HepG2 (cell line): ENCODE data around the gene U2AF2. TPM values are rescaled to one million over a fixed set of nuclear protein-coding genes. Genes with fewer than 3 reads are reported as not detected.
A peak's percentile ranks its signal among the peaks of the same experiment; 100 is the strongest.

Experiments
- FOXA3 ChIP-seq: IDR thresholded peaks from 2 replicates; pipeline ENCODE4 v1.6.1; 2016; ENCODE audit warnings: missing genetic modification reagents, missing compliant biosample characterization
- FOXC1 ChIP-seq: sonication (generic); formaldehyde crosslinking; IDR thresholded peaks from 2 replicates; pipeline ENCODE4 v1.8.0; 2022; ENCODE audit warnings: mild to moderate bottlenecking, missing genetic modification reagents, borderline replicate concordance
- GZF1 ChIP-seq: sonication (generic); formaldehyde crosslinking; IDR thresholded peaks from 2 replicates; pipeline ENCODE4 v1.5.1; 2020; ENCODE audit warnings: mild to moderate bottlenecking, missing genetic modification reagents
- HCFC1 ChIP-seq: fragments of 150-350 bp; IDR thresholded peaks from 2 replicates; pipeline ENCODE4 v1.6.1; 2014; ENCODE audit warnings: low read depth, low read length
- HNRNPLL ChIP-seq: fragments of 200-400 bp; formaldehyde crosslinking; IDR thresholded peaks from 2 replicates; pipeline ENCODE4 v1.6.1; 2017; ENCODE audit warnings: mild to moderate bottlenecking, low read depth, low read length; ENCODE audit not compliant: poor library complexity, severe bottlenecking
- JDP2 ChIP-seq: sonication (generic); formaldehyde crosslinking; IDR thresholded peaks from 2 replicates; pipeline ENCODE4 v1.8.1; 2022; ENCODE audit warnings: missing genetic modification reagents, borderline replicate concordance
- MEF2D ChIP-seq: sonication (generic); formaldehyde crosslinking; IDR thresholded peaks from 2 replicates; pipeline ENCODE4 v1.5.1; 2020; ENCODE audit warnings: mild to moderate bottlenecking, missing genetic modification reagents
- SNRNP70 ChIP-seq: fragments of 200-400 bp; formaldehyde crosslinking; IDR thresholded peaks from 2 replicates; pipeline ENCODE4 v1.6.1; 2017; ENCODE audit warnings: mild to moderate bottlenecking, low read depth, low read length, moderate library complexity
- YEATS2 ChIP-seq: sonication (generic); formaldehyde crosslinking; IDR thresholded peaks from 2 replicates; pipeline ENCODE4 v1.4.0; 2020; ENCODE audit warnings: missing genetic modification reagents, borderline replicate concordance
- ZNF468 ChIP-seq: sonication (generic); formaldehyde crosslinking; IDR thresholded peaks from 2 replicates; pipeline ENCODE4 v1.8.0; 2022; ENCODE audit warnings: mild to moderate bottlenecking, moderate library complexity, missing genetic modification reagents
- ZNF777 ChIP-seq: sonication (generic); formaldehyde crosslinking; IDR thresholded peaks from 2 replicates; pipeline ENCODE4 v1.4.0; 2020; ENCODE audit warnings: missing genetic modification reagents
- polyA plus RNA-seq, 8 experiments: library from polyadenylated mRNA; depleted of rRNA in 3 of 8; stranded (reverse) in 7 of 8; unstranded in 1 of 8; fragments of >200 nt; fragmentation: Illumina TruSeq in 4 of 8; extraction: Trizol in 4 of 8; gene quantifications; 2 replicates each; pipeline versions ENCODE4 v1.2.1 to v1.2.3, GENCODE V29; 2011 to 2016; ENCODE audit warnings: low read depth in 4 of 8, missing spikeins in 1 of 8, mixed read lengths in 1 of 8; ENCODE audit not compliant: insufficient read depth in 1 of 8
- total RNA-seq, 5 experiments: library from RNA; depleted of rRNA; stranded (reverse); fragments of >200 nt; fragmentation: Illumina TruSeq; extraction: Trizol; gene quantifications; 2 replicates each; pipeline ENCODE4 v1.2.3, GENCODE V29; 2016; ENCODE audit warnings: low read depth in 1 of 5
- TF ChIP-seq, protein P1 (sequence below): sonication (generic); formaldehyde crosslinking; IDR thresholded peaks from 2 replicates; pipeline ENCODE4 v1.9.0; 2021; ENCODE audit warnings: mild to moderate bottlenecking, missing genetic modification reagents
- TF ChIP-seq, protein P2 (sequence below): sonication (generic); formaldehyde crosslinking; IDR thresholded peaks from 2 replicates; pipeline ENCODE4 v1.4.0; 2020; ENCODE audit warnings: mild to moderate bottlenecking, missing genetic modification reagents
- TF ChIP-seq, protein P3 (sequence below): conservative IDR thresholded peaks from 2 replicates; pipeline ENCODE4 v1.6.1; 2018; ENCODE audit warnings: missing genetic modification reagents
- TF ChIP-seq, protein P4 (sequence below): IDR thresholded peaks from 2 replicates; pipeline ENCODE4 v1.6.1; 2016; ENCODE audit warnings: missing genetic modification reagents, missing compliant biosample characterization
- TF ChIP-seq, protein P5 (sequence below): sonication (generic); formaldehyde crosslinking; IDR thresholded peaks from 2 replicates; pipeline ENCODE4 v1.8.1; 2023; ENCODE audit warnings: mild to moderate bottlenecking, moderate library complexity, missing genetic modification reagents

U2AF2 gene
- total and polyA plus RNA-seq, 2 of the 13 experiments (the other 11 are each of a cell fraction or from before 2014, with no cell fraction given) = 84.3 to 124 TPM

DNA sequence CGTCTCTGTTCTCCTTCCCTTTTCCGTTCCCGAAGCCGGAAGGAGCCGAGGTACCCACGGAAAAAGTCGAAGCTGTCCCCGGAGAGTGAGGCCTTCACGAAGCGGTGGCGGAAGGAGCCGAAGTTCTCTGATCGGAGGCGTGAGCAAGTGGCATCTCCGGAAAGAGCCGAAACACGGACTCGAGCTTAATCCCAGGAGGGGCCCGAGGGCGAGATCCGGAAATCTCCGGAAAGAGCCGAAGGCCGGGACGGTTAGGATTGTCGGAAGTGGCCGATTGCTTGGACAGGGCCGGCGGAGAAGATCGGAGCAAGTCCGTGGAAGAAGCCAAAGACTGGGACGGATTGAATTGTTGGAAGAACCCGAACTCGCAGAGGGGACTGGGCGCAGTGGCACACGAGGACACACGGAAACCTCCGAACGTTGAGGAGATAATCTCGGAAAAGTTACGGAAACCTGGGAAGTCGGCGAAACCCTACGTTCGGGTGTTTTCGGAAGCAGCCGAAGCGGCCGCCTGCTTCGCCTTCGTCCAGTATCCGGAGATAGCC is 440 bp upstream of the U2AF2 start (continued):
- TF ChIP-seq, protein P1, sequence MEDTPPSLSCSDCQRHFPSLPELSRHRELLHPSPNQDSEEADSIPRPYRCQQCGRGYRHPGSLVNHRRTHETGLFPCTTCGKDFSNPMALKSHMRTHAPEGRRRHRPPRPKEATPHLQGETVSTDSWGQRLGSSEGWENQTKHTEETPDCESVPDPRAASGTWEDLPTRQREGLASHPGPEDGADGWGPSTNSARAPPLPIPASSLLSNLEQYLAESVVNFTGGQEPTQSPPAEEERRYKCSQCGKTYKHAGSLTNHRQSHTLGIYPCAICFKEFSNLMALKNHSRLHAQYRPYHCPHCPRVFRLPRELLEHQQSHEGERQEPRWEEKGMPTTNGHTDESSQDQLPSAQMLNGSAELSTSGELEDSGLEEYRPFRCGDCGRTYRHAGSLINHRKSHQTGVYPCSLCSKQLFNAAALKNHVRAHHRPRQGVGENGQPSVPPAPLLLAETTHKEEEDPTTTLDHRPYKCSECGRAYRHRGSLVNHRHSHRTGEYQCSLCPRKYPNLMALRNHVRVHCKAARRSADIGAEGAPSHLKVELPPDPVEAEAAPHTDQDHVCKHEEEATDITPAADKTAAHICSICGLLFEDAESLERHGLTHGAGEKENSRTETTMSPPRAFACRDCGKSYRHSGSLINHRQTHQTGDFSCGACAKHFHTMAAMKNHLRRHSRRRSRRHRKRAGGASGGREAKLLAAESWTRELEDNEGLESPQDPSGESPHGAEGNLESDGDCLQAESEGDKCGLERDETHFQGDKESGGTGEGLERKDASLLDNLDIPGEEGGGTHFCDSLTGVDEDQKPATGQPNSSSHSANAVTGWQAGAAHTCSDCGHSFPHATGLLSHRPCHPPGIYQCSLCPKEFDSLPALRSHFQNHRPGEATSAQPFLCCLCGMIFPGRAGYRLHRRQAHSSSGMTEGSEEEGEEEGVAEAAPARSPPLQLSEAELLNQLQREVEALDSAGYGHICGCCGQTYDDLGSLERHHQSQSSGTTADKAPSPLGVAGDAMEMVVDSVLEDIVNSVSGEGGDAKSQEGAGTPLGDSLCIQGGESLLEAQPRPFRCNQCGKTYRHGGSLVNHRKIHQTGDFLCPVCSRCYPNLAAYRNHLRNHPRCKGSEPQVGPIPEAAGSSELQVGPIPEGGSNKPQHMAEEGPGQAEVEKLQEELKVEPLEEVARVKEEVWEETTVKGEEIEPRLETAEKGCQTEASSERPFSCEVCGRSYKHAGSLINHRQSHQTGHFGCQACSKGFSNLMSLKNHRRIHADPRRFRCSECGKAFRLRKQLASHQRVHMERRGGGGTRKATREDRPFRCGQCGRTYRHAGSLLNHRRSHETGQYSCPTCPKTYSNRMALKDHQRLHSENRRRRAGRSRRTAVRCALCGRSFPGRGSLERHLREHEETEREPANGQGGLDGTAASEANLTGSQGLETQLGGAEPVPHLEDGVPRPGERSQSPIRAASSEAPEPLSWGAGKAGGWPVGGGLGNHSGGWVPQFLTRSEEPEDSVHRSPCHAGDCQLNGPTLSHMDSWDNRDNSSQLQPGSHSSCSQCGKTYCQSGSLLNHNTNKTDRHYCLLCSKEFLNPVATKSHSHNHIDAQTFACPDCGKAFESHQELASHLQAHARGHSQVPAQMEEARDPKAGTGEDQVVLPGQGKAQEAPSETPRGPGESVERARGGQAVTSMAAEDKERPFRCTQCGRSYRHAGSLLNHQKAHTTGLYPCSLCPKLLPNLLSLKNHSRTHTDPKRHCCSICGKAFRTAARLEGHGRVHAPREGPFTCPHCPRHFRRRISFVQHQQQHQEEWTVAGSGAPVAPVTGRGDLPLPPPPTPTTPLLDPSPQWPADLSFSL = no peak
- TF ChIP-seq, protein P2, sequence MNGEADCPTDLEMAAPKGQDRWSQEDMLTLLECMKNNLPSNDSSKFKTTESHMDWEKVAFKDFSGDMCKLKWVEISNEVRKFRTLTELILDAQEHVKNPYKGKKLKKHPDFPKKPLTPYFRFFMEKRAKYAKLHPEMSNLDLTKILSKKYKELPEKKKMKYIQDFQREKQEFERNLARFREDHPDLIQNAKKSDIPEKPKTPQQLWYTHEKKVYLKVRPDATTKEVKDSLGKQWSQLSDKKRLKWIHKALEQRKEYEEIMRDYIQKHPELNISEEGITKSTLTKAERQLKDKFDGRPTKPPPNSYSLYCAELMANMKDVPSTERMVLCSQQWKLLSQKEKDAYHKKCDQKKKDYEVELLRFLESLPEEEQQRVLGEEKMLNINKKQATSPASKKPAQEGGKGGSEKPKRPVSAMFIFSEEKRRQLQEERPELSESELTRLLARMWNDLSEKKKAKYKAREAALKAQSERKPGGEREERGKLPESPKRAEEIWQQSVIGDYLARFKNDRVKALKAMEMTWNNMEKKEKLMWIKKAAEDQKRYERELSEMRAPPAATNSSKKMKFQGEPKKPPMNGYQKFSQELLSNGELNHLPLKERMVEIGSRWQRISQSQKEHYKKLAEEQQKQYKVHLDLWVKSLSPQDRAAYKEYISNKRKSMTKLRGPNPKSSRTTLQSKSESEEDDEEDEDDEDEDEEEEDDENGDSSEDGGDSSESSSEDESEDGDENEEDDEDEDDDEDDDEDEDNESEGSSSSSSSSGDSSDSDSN (CRISPR knock-in tag) = no peak; the same call in 1 of the 2 replicates
- TF ChIP-seq HNRNPLL = peak; percentile 19
- no peak for TF ChIP-seq HCFC1
- TF ChIP-seq, protein P3, sequence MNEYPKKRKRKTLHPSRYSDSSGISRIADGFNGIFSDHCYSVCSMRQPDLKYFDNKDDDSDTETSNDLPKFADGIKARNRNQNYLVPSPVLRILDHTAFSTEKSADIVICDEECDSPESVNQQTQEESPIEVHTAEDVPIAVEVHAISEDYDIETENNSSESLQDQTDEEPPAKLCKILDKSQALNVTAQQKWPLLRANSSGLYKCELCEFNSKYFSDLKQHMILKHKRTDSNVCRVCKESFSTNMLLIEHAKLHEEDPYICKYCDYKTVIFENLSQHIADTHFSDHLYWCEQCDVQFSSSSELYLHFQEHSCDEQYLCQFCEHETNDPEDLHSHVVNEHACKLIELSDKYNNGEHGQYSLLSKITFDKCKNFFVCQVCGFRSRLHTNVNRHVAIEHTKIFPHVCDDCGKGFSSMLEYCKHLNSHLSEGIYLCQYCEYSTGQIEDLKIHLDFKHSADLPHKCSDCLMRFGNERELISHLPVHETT (CRISPR knock-in tag) = 0 out of 2 replicates have a peak, but pooled peaks have one; percentile 6
- TF ChIP-seq, protein P4, sequence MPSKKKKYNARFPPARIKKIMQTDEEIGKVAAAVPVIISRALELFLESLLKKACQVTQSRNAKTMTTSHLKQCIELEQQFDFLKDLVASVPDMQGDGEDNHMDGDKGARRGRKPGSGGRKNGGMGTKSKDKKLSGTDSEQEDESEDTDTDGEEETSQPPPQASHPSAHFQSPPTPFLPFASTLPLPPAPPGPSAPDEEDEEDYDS = no peak
- TF ChIP-seq JDP2 (CRISPR knock-in tag) = no peak
- no peak for TF ChIP-seq FOXA3 (CRISPR knock-in tag)
- TF ChIP-seq ZNF468 (CRISPR knock-in tag) = no peak
- TF ChIP-seq, protein P5, sequence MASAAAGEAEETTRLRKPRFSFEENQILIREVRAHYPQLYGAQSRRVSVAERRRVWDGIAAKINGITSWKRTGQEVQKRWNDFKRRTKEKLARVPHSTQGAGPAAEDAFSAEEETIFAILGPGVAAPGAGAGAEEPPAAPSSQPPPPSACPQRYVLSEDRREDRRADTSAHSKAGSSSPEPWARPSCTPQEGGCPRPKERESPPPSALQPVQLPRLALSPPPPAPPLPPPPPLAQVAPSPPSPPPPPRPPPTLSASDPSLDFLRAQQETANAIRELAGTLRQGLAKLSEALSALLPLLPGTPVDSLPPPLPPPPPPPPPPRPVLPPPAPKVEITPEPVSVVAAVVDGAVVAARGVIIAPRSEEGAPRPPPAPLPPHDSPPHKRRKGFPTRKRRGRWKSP (CRISPR knock-in tag) = no peak
- 0 out of 2 replicates have a peak, but pooled peaks have one; percentile 1 for TF ChIP-seq GZF1 (CRISPR knock-in tag)
- TF ChIP-seq FOXC1 (CRISPR knock-in tag) = no peak; the same call in 1 of the 2 replicates
- TF ChIP-seq ZNF777 (CRISPR knock-in tag) = no peak
- peak; percentile 5; the same call in 1 of the 2 replicates for TF ChIP-seq MEF2D (CRISPR knock-in tag)
- peak; percentile 18; the same call in 1 of the 2 replicates for TF ChIP-seq YEATS2 (CRISPR knock-in tag)
- TF ChIP-seq SNRNP70 = no peak
- TF ChIP-seq, all 625 proteins: peak for 23
